Measurements from ENCODE around the gene PCDHA9.
"Not testable (repeated sequence)": the region's sequence is repeated elsewhere in the genome, so short reads cannot be mapped to it uniquely, and the experiment has no call there.

Gene PCDHA9

GRCh38 chr5:140848139-140849102, at the start of gene PCDHA9:
TSS of gene PCDHA9 (plus strand) at chr5:140848382. CDS start at chr5:140848496, 114 bp downstream.
- not testable (repeated sequence) for DNase-seq

GRCh38 chr5:140800816-140801493, 47.2 kb upstream of the PCDHA9 start, which contains the start of gene PCDHA3:
TSS of gene PCDHA3 (plus strand) at chr5:140801057.
- DNase-seq: peak; percentile 18 to 30

GRCh38 chr5:140801494-140801841, 46.7 kb upstream of the PCDHA9 start:
- TF ChIP-seq GATA1 (IDR thresholded peaks at IDR 0.05; ENCODE audit: low read depth, low read length): no peak
- no peak for TF ChIP-seq POLR2A (IDR thresholded peaks at IDR 0.05; ENCODE audit: low read length)
- DNase-seq: peak in 1 of 2 experiments; percentile 2

More at GRCh38 chr5:140800816-140801493, 47.2 kb upstream of the PCDHA9 start, which contains the start of gene PCDHA3:
- TF ChIP-seq POLR2A (IDR thresholded peaks at IDR 0.05; ENCODE audit: low read length) (no peak), GATA1 (IDR thresholded peaks at IDR 0.05; ENCODE audit: low read depth, low read length) (no peak)

GRCh38 chr5:140802381-140802780, 45.8 kb upstream of the PCDHA9 start:
- not testable (repeated sequence) for DNase-seq

GRCh38 chr5:140802781-140803271, 45.4 kb upstream of the PCDHA9 start:
- TF ChIP-seq GATA1 (IDR thresholded peaks at IDR 0.05; ENCODE audit: low read depth, low read length): no peak
- no peak for TF ChIP-seq POLR2A (IDR thresholded peaks at IDR 0.05; ENCODE audit: low read length)
- DNase-seq: no peak

- TF ChIP-seq GATA1 (IDR thresholded peaks at IDR 0.05; ENCODE audit: low read depth, low read length): no peak
- no peak for TF ChIP-seq POLR2A (IDR thresholded peaks at IDR 0.05; ENCODE audit: low read length)
- DNase-seq: peak; percentile 17 to 46
Observed at GRCh38 chr5:140806834-140807775, 41.1 kb upstream of the PCDHA9 start, which contains the start of gene PCDHA4. TSS of gene PCDHA4 (plus strand) at chr5:140807068.

GRCh38 chr5:140808241-140808888, 39.8 kb upstream of the PCDHA9 start:
- DNase-seq: not testable (repeated sequence)

GRCh38 chr5:140808889-140809291, 39.3 kb upstream of the PCDHA9 start:
- DNase-seq: no peak
- TF ChIP-seq GATA1 (IDR thresholded peaks at IDR 0.05; ENCODE audit: low read depth, low read length) (no peak), POLR2A (IDR thresholded peaks at IDR 0.05; ENCODE audit: low read length) (no peak)

- DNase-seq: peak; percentile 30 to 42
Observed at GRCh38 chr5:140821375-140822280, 26.6 kb upstream of the PCDHA9 start, which contains the start of gene PCDHA5. TSS of gene PCDHA5 (plus strand) at chr5:140821613.

GRCh38 chr5:140822281-140822629, 25.9 kb upstream of the PCDHA9 start:
- no peak for TF ChIP-seq POLR2A (IDR thresholded peaks at IDR 0.05; ENCODE audit: low read length)
- TF ChIP-seq GATA1 (IDR thresholded peaks at IDR 0.05; ENCODE audit: low read depth, low read length): no peak
- DNase-seq: no peak

More at GRCh38 chr5:140821375-140822280, 26.6 kb upstream of the PCDHA9 start, which contains the start of gene PCDHA5:
- TF ChIP-seq POLR2A (IDR thresholded peaks at IDR 0.05; ENCODE audit: low read length) (no peak), GATA1 (IDR thresholded peaks at IDR 0.05; ENCODE audit: low read depth, low read length) (no peak)

GRCh38 chr5:140822969-140823368, 25.2 kb upstream of the PCDHA9 start:
- DNase-seq: not testable (repeated sequence)

- no peak for DNase-seq
- no peak for TF ChIP-seq POLR2A (IDR thresholded peaks at IDR 0.05; ENCODE audit: low read length)
- TF ChIP-seq GATA1 (IDR thresholded peaks at IDR 0.05; ENCODE audit: low read depth, low read length): no peak
Observed at GRCh38 chr5:140823475-140823874, 24.7 kb upstream of the PCDHA9 start.
